Suprapubic skin (tissue), 3 donors: Measurements from ENCODE around the gene CSGALNACT2.

Experiments used
- CTCF ChIP-seq, 2 donors: fragments of 200-600 bp in 1 of 2; fragments of 450-650 bp in 1 of 2; sonication (generic) in 1 of 2; IDR thresholded peaks; one replicate each; pipeline ENCODE4 v1.5.1; 2016 to 2019; ENCODE audit warnings: antibody characterized with exemption in 2 of 2, mild to moderate bottlenecking in 1 of 2, moderate library complexity in 1 of 2
- POLR2AphosphoS5 ChIP-seq, 3 donors: sonication (generic); formaldehyde crosslinking; IDR thresholded peaks; one replicate each; pipeline ENCODE4 v1.6.1; 2017; ENCODE audit warnings: antibody characterized with exemption in 3 of 3

DNA sequence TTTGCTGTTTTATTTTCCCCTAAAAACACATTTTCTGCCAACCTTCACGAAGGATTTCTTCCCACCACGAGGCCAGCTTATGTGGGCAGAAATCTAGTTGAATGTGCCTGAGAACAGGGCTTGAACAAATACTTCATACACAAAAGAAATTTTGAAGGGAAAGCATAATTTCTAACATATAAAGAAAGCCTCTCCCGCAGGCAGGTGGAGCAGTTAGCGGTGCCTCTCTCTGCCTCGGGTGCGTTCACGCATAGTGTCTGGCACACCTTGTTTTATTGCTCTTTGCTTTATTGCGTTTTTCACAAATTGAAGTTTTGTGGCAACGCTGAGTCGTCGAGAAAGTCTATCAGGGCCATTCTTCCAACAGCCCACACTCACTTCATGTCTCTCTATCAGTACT lies 7.0 kb upstream of the CSGALNACT2 start:
- TF ChIP-seq CTCF (IDR thresholded peaks at IDR 0.05) (no peak), POLR2AphosphoS5 (IDR thresholded peaks at IDR 0.05) (no peak)
